CD4-positive, alpha-beta T cell treated with Interleukin-4 for 1 hour (primary cell): Measurements from ENCODE around the gene CCDC63.

Experiments used
- DNase-seq, 2 donors: peaks; one replicate each; pipeline ENCODE4 v3.0.0-alpha.2; 2020 to 2022

CCDC63 gene

GRCh38 chr12:110846615-110847566 is at the start of gene CCDC63:
TSS of gene CCDC63 (plus strand) at chr12:110846987. CDS start at chr12:110852955, 5,968 bp downstream.
- DNase-seq: peak; percentile 11 to 35

- no peak for DNase-seq
These were observed 48.3 kb upstream of the CCDC63 start for GRCh38 chr12:110798461-110798860.

DNA sequence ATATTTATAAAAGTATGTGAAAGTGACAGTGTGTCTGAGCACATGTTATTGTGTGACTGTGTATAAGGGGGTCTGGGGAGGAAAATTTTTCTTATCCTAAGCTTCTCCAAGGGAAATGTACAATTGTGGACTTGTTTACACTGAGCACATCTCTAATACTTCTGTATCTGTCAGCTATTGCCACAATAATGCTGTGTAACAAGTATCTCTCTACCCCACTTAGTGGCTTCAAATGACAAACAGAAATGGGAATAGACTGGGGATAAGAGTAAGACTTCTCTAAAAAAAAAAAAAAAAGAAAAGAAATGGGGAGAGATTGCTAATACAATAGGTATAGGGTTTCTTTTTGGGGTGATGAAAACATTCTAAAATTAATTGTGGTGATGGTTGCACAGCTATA is 44.3 kb upstream of the CCDC63 start:
- no peak for DNase-seq

DNA sequence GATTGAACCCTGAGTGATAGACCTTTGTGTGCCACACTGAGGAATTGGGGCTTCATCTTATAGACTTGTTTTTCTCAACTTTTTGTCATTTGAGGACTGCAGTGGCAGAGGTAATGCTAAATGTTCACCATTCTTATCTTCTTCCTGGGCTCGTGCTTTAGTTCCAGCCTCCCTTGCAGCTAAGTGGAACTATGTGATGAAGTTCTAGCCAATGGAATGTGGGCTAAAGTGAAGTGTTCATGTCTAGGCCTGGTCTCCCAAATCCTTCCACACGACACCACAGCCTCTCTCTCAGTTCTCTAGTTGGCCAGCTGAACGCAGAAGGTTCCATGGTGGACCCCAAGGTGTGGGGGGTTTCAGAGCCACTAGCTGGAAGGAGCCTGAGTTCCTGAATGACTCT is 42.4 kb upstream of the CCDC63 start:
- DNase-seq: no peak

GRCh38 chr12:110807640-110808039 is 39.1 kb upstream of the CCDC63 start:
- no peak for DNase-seq

DNA sequence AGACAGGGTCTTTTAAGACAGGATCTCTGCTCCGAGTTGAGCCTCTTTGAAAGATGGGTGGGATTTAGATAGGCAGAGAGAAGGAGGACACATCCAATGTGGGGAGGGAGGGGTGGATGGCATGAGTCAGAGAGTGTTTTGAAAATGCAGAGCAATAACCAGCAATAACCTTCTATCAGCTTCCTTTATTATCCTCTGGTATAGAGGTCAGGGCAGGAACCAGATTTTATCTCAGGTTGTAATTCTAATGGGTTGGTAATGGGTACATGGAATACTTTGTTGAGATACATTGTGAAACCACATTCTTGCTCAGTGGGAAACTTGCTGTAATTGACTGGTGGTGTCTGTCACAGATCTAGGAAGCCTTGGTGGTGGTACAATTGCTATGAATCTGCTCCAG is 37.6 kb upstream of the CCDC63 start:
- no peak for DNase-seq

- no peak for DNase-seq
These were observed 34.8 kb upstream of the CCDC63 start for GRCh38 chr12:110811972-110812371.

- DNase-seq: no peak
These were observed 33.5 kb upstream of the CCDC63 start for GRCh38 chr12:110813285-110813684.

DNA sequence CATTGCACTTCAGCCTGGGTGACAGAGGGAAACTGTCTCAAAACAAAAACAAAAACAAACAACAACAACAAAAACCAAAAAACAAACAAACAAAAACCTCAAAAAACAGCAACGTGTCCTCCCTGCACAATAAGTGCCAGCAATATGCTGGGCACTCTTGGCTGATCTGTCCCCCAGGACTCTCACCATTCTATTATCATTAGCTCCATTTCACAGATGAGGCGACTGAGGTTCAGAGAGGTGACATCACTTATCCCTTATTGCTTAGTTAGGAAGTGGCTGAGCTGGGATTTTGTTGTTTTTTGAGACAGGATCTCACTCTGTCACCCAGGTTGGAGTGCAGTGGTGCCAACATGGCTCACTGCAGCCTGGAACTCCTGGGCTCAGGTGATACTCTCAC is 33.0 kb upstream of the CCDC63 start:
- DNase-seq: no peak

- DNase-seq: no peak
These were observed 30.5 kb upstream of the CCDC63 start for GRCh38 chr12:110816248-110816647.

GRCh38 chr12:110816779-110817178 is 30.0 kb upstream of the CCDC63 start:
- no peak for DNase-seq

DNA sequence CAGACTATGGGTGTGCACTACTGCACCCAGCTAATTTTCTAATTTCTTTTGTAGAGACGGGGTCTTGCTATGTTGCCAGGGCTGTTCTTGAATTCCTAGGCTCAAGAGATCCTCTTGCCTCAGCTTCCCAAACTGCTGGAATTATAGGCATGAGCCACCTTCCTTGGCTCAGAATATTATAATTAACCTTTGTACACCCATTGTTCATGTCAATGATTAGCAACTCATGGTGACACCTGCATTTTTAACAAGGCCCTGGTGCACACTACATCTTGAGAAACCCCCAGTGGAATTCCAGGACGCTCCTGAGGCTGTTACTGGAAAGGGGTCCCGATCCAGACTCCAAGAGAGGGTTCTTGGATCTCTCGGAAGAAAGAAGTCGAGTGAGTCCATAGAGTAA is 28.3 kb upstream of the CCDC63 start:
- no peak for DNase-seq

GRCh38 chr12:110819150-110819549 is 27.6 kb upstream of the CCDC63 start:
- DNase-seq: no peak

GRCh38 chr12:110819646-110820045 is 27.1 kb upstream of the CCDC63 start:
- DNase-seq: no peak

DNA sequence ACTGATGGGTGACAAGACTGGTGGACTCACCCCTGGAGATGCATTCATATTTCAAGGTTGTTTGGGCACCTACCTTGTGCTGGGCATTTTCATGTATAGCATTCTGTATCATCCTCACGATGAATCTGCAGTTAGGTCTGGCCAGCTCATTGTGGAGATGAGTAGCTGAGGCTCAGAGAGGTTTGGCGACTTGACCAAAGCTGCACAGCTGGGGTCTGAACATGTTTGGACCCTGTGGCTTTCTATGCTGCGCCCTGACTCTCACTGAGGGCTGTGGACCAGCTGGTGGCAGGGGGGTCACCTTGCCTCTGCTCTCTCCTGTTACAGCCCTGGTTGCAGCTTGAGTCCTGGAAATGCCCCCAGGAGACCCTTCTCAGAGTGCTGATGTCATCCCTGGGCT is 24.9 kb upstream of the CCDC63 start:
- no peak for DNase-seq

GRCh38 chr12:110822821-110823415 is 23.9 kb upstream of the CCDC63 start:
- DNase-seq: no peak

- no peak for DNase-seq
These were observed 22.4 kb upstream of the CCDC63 start for GRCh38 chr12:110824342-110824741.

- DNase-seq: no peak
These were observed 21.3 kb upstream of the CCDC63 start for GRCh38 chr12:110825530-110825929.

- peak; percentile 83 to 84 for DNase-seq
These were observed 20.1 kb upstream of the CCDC63 start for GRCh38 chr12:110826592-110827200.

DNA sequence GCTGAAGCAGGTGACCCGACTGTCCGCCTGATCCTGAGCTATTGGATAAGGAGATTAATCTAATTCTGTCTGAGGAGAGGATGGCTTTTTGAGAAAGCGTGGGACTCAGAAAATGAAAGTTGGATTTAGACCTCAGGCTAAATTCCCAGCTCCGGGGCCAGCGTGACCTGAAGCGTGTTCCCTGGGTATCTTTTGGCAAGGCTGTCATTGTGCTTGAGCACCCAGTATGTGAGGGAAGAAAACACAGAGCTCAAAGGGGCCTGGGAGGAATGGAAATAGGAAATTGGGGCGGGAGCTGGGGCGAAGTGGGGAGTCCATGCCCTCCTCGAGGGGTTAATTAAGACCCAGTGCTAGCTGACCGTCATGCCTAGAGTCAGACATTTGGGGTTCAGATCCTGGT is 17.5 kb upstream of the CCDC63 start:
- no peak for DNase-seq

DNA sequence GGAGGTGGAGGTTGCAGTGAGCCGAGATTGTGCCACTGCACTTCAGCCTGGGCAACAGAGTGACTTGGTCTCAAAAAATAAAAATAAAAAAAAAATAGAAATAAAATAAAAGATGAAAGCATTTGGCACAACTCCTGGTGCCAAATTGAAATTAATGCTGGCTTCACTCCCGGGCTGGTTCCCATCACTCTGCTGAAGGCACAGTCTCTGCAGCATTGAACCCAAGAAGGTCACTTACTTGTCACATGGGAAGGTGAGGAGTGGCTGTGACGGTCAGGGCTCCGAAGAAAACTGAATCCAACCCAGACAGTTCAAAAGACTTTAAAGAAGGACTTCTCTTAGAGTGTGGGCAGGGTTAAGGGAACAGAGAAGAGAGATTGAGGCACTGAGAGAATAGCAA is 10.5 kb upstream of the CCDC63 start:
- DNase-seq: no peak

DNA sequence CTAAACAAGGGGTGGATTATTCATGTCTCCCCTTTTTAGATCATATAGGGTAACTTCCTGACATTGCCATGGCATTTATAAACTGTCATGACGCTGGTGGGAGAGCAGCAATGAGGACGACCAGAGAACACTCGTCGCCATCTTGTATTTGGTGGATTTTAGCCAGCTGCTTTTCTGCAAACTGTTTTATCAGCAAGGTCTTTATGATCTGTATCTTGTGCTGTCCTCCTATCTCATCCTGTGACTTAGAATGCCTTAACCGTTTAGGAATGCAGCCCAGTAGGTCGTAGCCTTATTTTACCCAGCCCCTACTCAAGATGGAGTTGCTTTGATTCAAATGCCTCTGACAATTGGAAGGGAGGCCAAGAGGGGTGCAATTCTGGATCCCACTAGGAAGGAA is 5.8 kb upstream of the CCDC63 start:
- no peak for DNase-seq

DNA sequence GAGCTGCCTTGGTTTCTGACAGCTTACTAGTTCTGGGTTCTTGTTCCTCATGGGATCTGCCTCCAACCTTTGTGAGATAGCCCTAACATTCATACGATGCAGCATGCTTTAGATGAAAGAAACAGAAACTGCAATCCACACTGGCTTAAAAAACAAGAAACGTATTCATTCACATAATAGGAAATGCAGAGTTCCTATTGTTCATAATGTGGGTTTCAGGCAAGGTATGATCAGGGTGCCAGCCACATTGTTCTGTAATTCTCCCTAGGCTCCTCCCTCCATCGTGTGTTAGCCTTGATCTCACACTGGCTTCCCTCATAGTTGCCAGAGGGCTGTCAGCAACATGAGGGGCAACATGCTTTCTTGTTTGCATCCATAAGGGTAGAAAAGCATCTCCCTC is 2.7 kb upstream of the CCDC63 start:
- no peak for DNase-seq
